Stimulated activated CD8-positive, alpha-beta memory T cell treated with anti-CD3 and anti-CD28 coated beads, Interleukin-12 subunit alpha, Interleukin-12 subunit beta, amount 100 ng/mL, for 1 hour (primary cell): ENCODE measurements around the gene ATP5MK.
"Not testable (repeated sequence)": the region's sequence is repeated elsewhere in the genome, so short reads cannot be mapped to it uniquely, and the experiment has no call there.

Experiments
- DNase-seq: peaks from one replicate; pipeline ENCODE4 v3.0.0-alpha.2; 2020; ENCODE audit warnings: low read depth

ATP5MK gene

GRCh38 chr10:103396067-103396788, at the start of gene ATP5MK, which contains the start of gene PDCD11:
Gene ATP5MK, minus strand, starts transcription at chr10:103396475. Its CDS starts 4,018 bp downstream, at chr10:103392457.
Gene PDCD11, plus strand, starts transcription at chr10:103396626. Its CDS starts 1,801 bp downstream, at chr10:103398427.
- peak; percentile 91 for DNase-seq

DNA sequence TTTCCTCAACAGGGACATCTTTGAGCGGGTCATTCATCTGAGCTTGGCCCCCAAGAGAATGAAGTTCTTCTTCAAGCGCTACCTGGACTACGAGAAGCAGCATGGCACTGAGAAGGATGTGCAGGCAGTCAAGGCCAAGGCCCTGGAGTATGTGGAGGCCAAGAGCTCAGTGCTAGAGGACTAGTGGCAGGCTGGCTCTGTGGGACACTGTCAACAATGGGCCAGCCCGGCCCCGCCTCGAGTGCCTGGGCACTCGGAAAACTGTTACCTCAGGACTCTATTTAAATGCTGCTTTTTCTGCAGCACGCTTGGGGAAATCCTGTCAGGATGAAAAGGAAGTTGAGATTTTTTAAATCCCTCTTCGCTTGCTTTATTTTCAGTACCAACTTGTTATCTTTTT, 49.1 kb upstream of the ATP5MK start:
- DNase-seq: no peak

- no peak for DNase-seq
Observed at GRCh38 chr10:103444478-103444877, 48.2 kb upstream of the ATP5MK start.

DNA sequence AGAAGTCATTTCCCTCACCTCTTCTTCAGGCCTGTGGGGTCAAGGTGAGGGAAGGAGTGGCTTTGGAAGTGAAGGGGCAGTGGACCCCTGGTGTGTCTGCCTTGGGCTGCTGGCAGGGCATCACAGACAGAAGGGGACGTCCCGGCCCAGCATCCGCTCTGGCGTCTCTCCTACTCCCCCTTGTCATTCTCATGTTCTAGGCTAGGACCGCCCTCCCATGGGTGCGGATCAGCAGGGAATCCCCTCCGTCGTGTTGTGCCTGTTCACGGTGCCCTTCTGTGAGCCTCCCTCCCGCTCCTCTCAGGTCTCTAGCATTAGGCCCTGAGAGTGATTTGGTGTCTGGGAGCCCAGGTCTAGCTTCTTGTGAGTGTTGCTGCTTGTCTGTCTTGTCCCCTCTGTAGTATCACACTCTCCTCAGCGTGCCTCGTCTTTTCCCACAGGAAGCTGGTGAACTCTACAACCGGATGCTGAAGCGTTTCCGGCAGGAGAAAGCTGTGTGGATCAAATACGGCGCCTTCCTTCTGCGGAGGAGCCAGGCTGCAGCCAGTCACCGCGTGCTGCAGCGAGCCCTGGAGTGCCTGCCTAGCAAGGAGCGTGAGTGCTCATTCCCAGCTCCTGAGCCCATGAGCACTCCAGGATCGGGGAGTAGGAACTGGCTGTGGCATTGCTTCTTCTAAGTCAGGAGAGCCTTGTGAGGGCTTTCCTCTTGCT, 47.4 kb upstream of the ATP5MK start:
- DNase-seq: no peak

DNA sequence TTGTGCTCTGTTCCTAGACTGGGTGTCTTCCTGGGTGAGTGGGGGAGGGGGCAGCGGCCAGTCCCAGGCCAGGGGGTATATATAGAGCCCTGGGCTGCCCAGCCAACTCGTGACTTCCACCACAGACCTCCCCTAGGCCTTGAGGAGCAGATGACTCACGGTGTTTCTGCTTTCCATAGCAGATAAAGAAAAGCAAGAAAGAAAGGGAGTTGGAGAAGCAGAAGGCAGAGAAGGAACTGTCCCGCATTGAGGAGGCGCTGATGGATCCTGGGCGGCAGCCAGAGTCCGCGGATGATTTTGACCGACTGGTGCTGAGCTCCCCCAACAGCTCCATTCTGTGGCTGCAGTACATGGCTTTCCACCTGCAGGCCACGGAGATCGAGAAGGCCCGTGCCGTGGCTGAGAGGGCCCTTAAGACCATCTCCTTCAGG, 45.8 kb upstream of the ATP5MK start:
- DNase-seq: no peak

GRCh38 chr10:103441611-103442010, 45.3 kb upstream of the ATP5MK start:
- DNase-seq: no peak

GRCh38 chr10:103441206-103441605, 44.9 kb upstream of the ATP5MK start:
- no peak for DNase-seq

DNA sequence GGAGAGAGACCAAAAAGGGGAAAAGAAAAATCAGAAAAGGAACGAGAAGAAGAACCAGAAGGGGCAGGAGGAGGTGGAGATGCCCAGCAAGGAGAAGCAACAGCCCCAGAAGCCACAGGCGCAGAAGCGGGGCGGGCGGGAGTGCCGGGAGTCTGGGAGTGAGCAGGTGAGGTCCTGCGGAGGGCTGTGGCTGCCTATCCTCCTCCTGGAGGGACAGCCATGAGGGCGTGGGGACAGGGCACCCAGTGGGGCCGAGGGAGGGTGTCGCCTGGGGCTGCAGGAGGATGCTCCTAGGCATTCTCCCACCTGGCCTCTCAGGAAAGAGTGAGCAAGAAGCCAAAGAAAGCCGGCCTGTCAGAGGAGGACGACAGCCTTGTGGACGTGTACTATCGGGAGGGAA, 44.1 kb upstream of the ATP5MK start:
- DNase-seq: no peak

- DNase-seq: no peak
Observed at GRCh38 chr10:103439776-103440175, 43.5 kb upstream of the ATP5MK start.

GRCh38 chr10:103433858-103434257, 37.6 kb upstream of the ATP5MK start:
- no peak for DNase-seq

DNA sequence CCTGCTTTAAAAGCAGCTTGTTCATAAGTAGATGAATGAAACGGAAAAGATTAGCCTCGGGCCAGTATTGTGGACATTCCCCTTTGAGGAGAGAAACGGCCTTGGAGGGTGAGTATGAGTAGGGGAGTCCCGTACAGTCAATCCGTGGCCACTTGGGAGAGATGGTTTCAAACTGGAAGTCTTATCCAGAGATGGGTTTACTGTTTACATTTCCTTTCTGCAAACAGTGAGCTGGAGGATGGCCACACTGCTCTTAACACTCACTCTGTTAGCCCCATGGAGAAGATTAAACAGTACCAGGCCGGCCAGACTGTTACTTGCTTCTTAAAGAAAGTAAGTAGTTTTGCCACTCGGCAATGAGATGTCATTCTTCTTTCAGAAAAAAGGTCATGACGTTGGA, 35.6 kb upstream of the ATP5MK start:
- DNase-seq: no peak

DNA sequence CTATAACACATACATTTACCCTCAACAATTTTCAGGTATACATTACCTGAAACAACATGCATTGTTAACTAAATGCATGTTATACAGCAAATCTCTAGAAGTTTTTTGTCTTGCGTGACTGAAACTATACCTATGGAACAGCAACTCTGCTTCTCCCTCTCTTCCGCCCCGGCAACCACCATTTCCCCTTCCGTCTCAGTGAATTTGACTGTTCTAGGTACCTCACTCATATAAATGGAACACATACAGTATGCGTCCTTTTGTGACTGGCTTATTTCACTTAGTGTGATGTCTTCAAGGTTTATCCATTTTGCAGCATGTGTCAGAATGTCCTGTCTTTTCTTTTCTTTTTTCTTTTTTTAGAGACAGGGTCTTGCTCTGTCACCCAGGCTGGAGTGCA, 33.4 kb upstream of the ATP5MK start:
- no peak for DNase-seq

GRCh38 chr10:103428989-103429643, 32.8 kb upstream of the ATP5MK start:
- DNase-seq: no peak

- no peak for DNase-seq
Observed at GRCh38 chr10:103427866-103428265, 31.6 kb upstream of the ATP5MK start.

DNA sequence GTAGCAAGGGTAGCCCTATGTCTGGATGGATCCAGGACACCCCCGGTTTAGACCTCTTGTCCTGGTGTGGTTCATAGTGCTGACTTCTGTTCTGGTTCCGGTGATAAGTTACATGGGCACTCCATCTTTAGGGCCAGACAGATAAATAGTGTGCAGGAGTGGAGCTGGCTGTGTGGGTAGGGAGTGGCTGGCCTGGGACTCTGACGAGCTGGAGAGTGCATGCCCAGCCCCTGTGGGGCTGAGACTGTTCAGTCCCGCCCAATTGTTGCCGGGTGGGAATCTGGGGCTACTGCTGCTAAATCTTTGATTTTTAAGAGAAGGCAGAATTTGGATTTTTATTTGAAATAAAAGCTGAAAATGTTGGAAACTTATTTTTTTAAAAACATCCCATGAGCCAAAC, 27.5 kb upstream of the ATP5MK start:
- DNase-seq: no peak

DNA sequence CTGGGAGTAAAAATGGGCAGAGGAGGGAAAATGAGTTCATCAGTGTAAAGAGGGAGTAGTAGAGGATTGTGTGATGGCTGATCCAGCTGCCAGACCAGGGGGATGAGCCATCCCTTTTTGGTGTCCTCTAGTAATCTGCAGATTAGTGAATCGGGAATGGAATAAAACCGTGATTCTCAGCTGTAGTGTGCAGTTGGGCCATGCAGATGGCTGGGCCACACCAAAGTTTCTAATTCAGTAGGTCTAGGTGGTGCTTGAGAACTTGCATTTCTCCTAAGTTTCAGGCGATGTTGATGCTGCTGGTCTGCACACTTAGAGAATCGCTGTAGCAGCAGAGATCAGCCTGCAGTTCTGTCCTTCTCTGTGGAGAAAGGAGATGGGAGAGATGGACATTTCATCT, 22.8 kb upstream of the ATP5MK start:
- DNase-seq: no peak

- DNase-seq: no peak
Observed at GRCh38 chr10:103417601-103418000, 21.3 kb upstream of the ATP5MK start.

- DNase-seq: not testable (repeated sequence)
Observed at GRCh38 chr10:103417148-103417469, 20.8 kb upstream of the ATP5MK start.

- peak; percentile 54 for DNase-seq
Observed at GRCh38 chr10:103416436-103417147, 20.3 kb upstream of the ATP5MK start.

- no peak for DNase-seq
Observed at GRCh38 chr10:103415581-103415980, 19.3 kb upstream of the ATP5MK start.

DNA sequence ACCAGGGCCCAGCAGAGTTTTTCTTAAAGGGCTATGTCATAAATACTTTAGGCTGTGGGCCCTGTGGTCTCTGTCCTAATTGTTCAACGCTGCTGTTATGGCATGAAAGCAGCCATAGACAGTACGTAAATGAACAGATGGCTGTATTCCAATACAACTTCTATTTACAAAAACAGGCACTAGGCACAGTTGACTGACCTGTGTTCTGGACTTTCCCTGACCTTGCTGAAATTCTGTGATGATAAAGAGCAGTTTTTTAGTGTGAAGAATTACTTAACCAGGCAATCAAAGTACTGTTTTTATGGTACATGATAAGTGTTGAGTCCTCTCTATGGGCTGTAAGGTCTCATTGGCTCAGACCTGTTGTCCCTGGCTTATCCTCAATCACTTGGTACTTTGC, 17.3 kb upstream of the ATP5MK start:
- DNase-seq: no peak

DNA sequence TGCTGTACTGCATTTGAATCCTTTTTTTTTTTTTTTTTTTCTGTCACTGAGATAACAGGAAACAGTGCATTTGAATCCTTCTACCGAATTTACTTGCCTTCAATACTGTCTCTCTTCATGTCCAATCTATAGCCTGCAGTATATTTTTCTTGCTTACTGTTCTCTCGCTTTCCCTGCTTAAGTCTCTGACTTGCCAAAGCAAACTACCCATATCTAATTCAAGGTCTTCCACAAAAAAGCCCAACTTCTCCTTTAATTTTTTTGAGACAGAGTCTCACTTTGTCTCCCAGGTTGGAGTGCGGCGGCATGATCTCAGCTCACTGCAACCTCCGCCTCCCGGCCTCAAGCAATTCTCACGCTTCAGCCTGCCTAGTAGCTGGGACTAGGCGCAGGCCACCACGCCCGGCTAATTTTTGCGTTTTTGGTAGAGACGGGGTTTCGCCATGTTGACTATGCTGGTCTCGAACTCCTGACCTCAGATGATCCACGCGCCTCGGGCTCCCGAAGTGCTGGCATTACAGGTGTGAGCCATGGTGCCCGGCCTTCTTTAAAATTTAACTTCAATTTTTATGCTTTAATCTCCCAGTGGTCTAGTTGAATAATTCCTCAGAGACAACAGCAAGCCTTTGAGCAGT, 1.0 kb upstream of the ATP5MK start:
- DNase-seq: no peak
